ENCODE results near the gene C9orf85.

DNA sequence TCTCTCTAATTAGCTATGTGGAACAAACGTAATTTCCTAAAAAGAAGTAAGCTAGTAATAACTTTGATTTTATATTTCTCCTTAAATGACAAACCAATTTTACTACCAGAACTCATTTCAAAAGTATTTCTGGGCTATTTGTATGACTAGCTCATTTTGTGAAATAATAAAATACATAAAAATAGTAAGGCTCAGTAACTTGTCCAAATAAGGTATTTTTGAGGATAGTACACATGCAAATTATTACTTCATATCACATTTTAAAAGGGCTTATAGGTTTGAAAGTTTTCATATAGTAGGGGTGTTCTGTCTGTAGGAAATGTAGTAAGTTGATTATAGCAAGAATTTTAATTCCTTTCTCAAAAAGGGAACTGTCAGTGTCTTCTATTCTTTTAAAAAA is 26.5 kb downstream of the C9orf85 start:
- TF ChIP-seq, protein P1, sequence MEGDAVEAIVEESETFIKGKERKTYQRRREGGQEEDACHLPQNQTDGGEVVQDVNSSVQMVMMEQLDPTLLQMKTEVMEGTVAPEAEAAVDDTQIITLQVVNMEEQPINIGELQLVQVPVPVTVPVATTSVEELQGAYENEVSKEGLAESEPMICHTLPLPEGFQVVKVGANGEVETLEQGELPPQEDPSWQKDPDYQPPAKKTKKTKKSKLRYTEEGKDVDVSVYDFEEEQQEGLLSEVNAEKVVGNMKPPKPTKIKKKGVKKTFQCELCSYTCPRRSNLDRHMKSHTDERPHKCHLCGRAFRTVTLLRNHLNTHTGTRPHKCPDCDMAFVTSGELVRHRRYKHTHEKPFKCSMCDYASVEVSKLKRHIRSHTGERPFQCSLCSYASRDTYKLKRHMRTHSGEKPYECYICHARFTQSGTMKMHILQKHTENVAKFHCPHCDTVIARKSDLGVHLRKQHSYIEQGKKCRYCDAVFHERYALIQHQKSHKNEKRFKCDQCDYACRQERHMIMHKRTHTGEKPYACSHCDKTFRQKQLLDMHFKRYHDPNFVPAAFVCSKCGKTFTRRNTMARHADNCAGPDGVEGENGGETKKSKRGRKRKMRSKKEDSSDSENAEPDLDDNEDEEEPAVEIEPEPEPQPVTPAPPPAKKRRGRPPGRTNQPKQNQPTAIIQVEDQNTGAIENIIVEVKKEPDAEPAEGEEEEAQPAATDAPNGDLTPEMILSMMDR (IDR thresholded peaks at IDR 0.05; ENCODE audit: insufficient read depth, low read length): no peak
- TF ChIP-seq POLR2AphosphoS5 (IDR thresholded peaks at IDR 0.05; ENCODE audit: low read depth): no peak
- TF ChIP-seq, protein P2, sequence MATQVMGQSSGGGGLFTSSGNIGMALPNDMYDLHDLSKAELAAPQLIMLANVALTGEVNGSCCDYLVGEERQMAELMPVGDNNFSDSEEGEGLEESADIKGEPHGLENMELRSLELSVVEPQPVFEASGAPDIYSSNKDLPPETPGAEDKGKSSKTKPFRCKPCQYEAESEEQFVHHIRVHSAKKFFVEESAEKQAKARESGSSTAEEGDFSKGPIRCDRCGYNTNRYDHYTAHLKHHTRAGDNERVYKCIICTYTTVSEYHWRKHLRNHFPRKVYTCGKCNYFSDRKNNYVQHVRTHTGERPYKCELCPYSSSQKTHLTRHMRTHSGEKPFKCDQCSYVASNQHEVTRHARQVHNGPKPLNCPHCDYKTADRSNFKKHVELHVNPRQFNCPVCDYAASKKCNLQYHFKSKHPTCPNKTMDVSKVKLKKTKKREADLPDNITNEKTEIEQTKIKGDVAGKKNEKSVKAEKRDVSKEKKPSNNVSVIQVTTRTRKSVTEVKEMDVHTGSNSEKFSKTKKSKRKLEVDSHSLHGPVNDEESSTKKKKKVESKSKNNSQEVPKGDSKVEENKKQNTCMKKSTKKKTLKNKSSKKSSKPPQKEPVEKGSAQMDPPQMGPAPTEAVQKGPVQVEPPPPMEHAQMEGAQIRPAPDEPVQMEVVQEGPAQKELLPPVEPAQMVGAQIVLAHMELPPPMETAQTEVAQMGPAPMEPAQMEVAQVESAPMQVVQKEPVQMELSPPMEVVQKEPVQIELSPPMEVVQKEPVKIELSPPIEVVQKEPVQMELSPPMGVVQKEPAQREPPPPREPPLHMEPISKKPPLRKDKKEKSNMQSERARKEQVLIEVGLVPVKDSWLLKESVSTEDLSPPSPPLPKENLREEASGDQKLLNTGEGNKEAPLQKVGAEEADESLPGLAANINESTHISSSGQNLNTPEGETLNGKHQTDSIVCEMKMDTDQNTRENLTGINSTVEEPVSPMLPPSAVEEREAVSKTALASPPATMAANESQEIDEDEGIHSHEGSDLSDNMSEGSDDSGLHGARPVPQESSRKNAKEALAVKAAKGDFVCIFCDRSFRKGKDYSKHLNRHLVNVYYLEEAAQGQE (IDR thresholded peaks at IDR 0.05; ENCODE audit: insufficient replicate concordance, low read depth): no peak
- 0 out of 2 replicates have a peak, but pooled peaks have one; percentile 31 for TF ChIP-seq SPI1 (IDR thresholded peaks at IDR 0.05; ENCODE audit: borderline replicate concordance, low read depth)
- no peak for TF ChIP-seq GABPA (IDR thresholded peaks at IDR 0.05; ENCODE audit: low read depth)

All from HL-60 (cell line).